Testis (tissue), 3 donors: ENCODE measurements around the gene ZNF438. TPM values are rescaled to one million over a fixed set of nuclear protein-coding genes. Genes with fewer than 3 reads are reported as not detected.
"Not testable (repeated sequence)": the region's sequence is repeated elsewhere in the genome, so short reads cannot be mapped to it uniquely, and the experiment has no call there.

Experiments
- DNase-seq: peaks from one replicate; pipeline ENCODE4 v3.0.0-alpha.2; 2019
- H3K27ac ChIP-seq, 2 donors: fragments of 200-600 bp; sonication (generic); one replicate each; pipeline ENCODE4 v1.5.1; 2019
- H3K27me3 ChIP-seq: fragments of 200-600 bp; sonication (generic); one replicate; pipeline ENCODE4 v1.5.1; 2019
- H3K36me3 ChIP-seq: fragments of 200-600 bp; sonication (generic); one replicate; pipeline ENCODE4 v1.5.1; 2017; ENCODE audit warnings: low read depth; ENCODE audit errors: missing control alignments
- H3K4me1 ChIP-seq: fragments of 200-600 bp; sonication (generic); one replicate; pipeline ENCODE4 v1.5.1; 2019
- H3K4me3 ChIP-seq, 2 donors: fragments of 200-600 bp; sonication (generic); one replicate each; pipeline ENCODE4 v1.5.1; 2017 to 2019
- H3K9me3 ChIP-seq: fragments of 200-600 bp; sonication (generic); one replicate; pipeline ENCODE4 v1.5.1; 2017
- POLR2A ChIP-seq: fragments of 450-650 bp; IDR thresholded peaks from one replicate; pipeline ENCODE4 v1.6.1; 2017; ENCODE audit warnings: antibody characterized with exemption, mild to moderate bottlenecking, moderate library complexity
- WGBS, 2 donors: methylation state at CpG; one replicate each; pipeline ENCODE4 v1.1.5; 2018; 5-methylcytosine and 5-hydroxymethylcytosine counted together
- intact Hi-C: fragments of 100-400 bp; cut with DNase I; formaldehyde crosslinking; loops from one replicate; pipeline ENCODE4 v1.15.1; 2023; ENCODE audit warnings: low total_unique reads
- polyA plus RNA-seq: library from polyadenylated mRNA; stranded (reverse); fragments of 350-450 nt; fragmentation: Illumina TruSeq; extraction: RNeasy Lipid Tissue Mini Kit (QIAGEN cat#74804); gene quantifications from one replicate; pipeline ENCODE4 v1.2.3, GENCODE V29; 2014; ENCODE audit warnings: low read depth, low replicate concordance; ENCODE audit not compliant: insufficient read depth
- total RNA-seq, 2 donors: library from RNA; depleted of rRNA; stranded (reverse); fragments of >200 nt; gene quantifications; one replicate each; pipeline ENCODE4 v1.2.3, GENCODE V29; 2016
- TF ChIP-seq, protein P1 (sequence below), 3 experiments: fragments of 450-650 bp in 2 of 3; fragments of 200-600 bp in 1 of 3; sonication (generic) in 1 of 3; IDR thresholded peaks; one replicate each; pipeline ENCODE4 v1.5.1; 2016 to 2019; ENCODE audit warnings: antibody characterized with exemption in 3 of 3, mild to moderate bottlenecking in 2 of 3, moderate library complexity in 1 of 3

ZNF438 gene
- total and polyA plus RNA-seq, 3 donors from 2014 or later = 15.3 to 17.8 (median 16.2) TPM

DNA sequence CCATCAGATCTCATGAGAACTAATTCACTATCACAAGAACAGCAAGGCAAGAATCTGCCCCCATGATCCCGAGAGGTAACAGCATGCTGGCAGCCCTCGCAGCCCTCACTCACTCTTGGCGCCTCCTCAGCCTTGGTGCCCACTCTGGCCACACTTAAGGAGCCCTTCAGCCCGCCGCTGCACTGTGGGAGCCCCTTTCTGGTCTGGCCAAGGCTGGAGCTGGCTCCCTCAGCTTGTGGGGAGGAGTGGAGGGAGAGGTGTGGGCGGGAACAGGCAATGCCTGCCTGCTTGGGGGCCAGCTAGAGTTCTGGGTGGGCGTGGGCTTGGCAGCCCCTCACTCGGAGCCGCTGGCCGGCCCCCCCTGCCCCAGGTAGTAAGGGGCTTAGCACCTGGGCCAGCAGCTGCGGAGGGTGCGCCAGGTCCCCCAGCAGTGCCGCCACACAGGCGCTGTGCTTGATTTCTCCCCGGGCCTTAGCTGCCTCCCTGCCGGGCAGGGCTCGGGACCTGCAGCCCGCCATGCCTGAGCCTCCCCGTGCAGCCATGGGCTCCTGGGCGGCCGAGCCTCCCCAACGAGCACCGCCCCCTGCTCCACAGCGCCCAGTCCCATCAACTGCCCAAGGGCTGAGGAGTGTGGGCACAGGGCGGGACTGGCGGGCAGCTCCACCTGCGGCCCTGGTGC, 24.0 kb upstream of the ZNF438 start:
- intact Hi-C loops = no loop called here
- 74 to 93% methylated on average over 3 to 24 of the region's 27 CpGs for WGBS, 2 donors
- DNase-seq = no peak
- H3K27me3 ChIP-seq = no peaks in the 10 kb centered on the region
- no peaks in the 10 kb centered on the region for H3K36me3 ChIP-seq
- H3K4me3 ChIP-seq = peak overlapping the region; percentile 5 to 10
- no peak for TF ChIP-seq POLR2A
- TF ChIP-seq, protein P1, sequence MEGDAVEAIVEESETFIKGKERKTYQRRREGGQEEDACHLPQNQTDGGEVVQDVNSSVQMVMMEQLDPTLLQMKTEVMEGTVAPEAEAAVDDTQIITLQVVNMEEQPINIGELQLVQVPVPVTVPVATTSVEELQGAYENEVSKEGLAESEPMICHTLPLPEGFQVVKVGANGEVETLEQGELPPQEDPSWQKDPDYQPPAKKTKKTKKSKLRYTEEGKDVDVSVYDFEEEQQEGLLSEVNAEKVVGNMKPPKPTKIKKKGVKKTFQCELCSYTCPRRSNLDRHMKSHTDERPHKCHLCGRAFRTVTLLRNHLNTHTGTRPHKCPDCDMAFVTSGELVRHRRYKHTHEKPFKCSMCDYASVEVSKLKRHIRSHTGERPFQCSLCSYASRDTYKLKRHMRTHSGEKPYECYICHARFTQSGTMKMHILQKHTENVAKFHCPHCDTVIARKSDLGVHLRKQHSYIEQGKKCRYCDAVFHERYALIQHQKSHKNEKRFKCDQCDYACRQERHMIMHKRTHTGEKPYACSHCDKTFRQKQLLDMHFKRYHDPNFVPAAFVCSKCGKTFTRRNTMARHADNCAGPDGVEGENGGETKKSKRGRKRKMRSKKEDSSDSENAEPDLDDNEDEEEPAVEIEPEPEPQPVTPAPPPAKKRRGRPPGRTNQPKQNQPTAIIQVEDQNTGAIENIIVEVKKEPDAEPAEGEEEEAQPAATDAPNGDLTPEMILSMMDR (IDR thresholded peaks at IDR 0.05) = no peak
- no peak overlapping the region for H3K27ac ChIP-seq
- no peaks in the 10 kb centered on the region for H3K4me1 ChIP-seq
- no peaks in the 10 kb centered on the region for H3K9me3 ChIP-seq

GRCh38 chr10:31051703-31052102, 20.0 kb upstream of the ZNF438 start:
- Histone ChIP-seq H3K4me3 (no peak overlapping the region), H3K27ac (no peak overlapping the region), H3K27me3 (no peaks in the 10 kb centered on the region), H3K36me3 (no peaks in the 10 kb centered on the region), H3K9me3 (no peaks in the 10 kb centered on the region), H3K4me1 (no peaks in the 10 kb centered on the region)
- DNase-seq = no peak
- 79 to 89% methylated on average over 4 of the region's 4 CpGs for WGBS, 2 donors
- intact Hi-C loops = no loop called here
- no peak for TF ChIP-seq POLR2A
- TF ChIP-seq, protein P1 (IDR thresholded peaks at IDR 0.05) = no peak

GRCh38 chr10:31042670-31043069, 11.0 kb upstream of the ZNF438 start:
- TF ChIP-seq POLR2A = no peak
- TF ChIP-seq, protein P1 (IDR thresholded peaks at IDR 0.05) = no peak
- H3K36me3 ChIP-seq = no peaks in the 10 kb centered on the region
- H3K9me3 ChIP-seq = no peaks in the 10 kb centered on the region
- intact Hi-C loops = no loop called here
- 45 to 47% methylated on average over 2 of the region's 2 CpGs for WGBS, 2 donors
- H3K4me3 ChIP-seq = no peak overlapping the region
- H3K27ac ChIP-seq = no peak overlapping the region
- no peaks in the 10 kb centered on the region for H3K4me1 ChIP-seq
- H3K27me3 ChIP-seq = no peaks in the 10 kb centered on the region
- DNase-seq = no peak

- TF ChIP-seq, protein P1 (IDR thresholded peaks at IDR 0.05) = no peak
- TF ChIP-seq POLR2A = no peak
- Histone ChIP-seq H3K27ac (no peak overlapping the region), H3K4me1 (no peaks in the 10 kb centered on the region), H3K27me3 (no peaks in the 10 kb centered on the region), H3K4me3 (no peak overlapping the region), H3K36me3 (no peaks in the 10 kb centered on the region), H3K9me3 (no peaks in the 10 kb centered on the region)
- 93% methylated on average over 3 of the region's 3 CpGs for WGBS, 2 donors
- DNase-seq = no peak
- intact Hi-C loops = no loop called here
These were observed 9.3 kb upstream of the ZNF438 start for GRCh38 chr10:31041011-31041410.

DNA sequence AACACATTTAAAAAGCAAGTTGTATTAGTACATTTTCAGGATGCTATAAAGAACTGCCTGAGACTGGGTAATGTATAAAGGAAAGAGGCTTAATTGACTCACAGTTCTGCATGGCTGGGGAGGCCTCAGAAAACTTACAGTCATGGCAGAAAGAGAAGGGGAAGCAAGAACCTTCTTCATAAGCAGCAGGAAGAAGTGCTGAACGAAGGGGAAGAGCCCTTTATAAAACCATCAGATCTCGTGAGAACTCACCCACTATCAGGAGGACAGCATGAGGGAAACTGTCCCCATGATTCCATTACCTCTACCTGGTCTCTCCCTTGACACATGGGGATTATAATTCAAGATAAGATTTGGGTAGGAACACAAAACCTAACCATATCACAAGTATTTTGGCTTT, 7.3 kb upstream of the ZNF438 start:
- DNase-seq, H3K27ac ChIP-seq, H3K4me3 ChIP-seq, H3K36me3 ChIP-seq, H3K9me3 ChIP-seq, H3K27me3 ChIP-seq, H3K4me1 ChIP-seq: not testable (repeated sequence)
- intact Hi-C loops = loop anchor here (10.0 kb wide), 1 partner anchor 254 kb away; no protein-coding TSS in a partner anchor
- 79 to 85% methylated on average over 2 of the region's 2 CpGs for WGBS, 2 donors
